ENCODE measurements around the gene HSPBP1.

GRCh38 chr19:55257461-55258420 lies 22.2 kb downstream of the HSPBP1 start:
- TF ChIP-seq CTCF (IDR thresholded peaks at IDR 0.05) (no peak), POLR2A (IDR thresholded peaks at IDR 0.05) (no peak)
